ENCODE measurements around the gene HIBCH. TPM values are rescaled to one million over a fixed set of nuclear protein-coding genes. Genes with fewer than 3 reads are reported as not detected.
A peak's percentile ranks its signal among the peaks of the same experiment; 100 is the strongest.
"Not testable (repeated sequence)": the region's sequence is repeated elsewhere in the genome, so short reads cannot be mapped to it uniquely, and the experiment has no call there.

Gene HIBCH
- total RNA-seq, 2 experiments from 2014 or later, result 15.6 to 17.5 TPM

GRCh38 chr2:190313880-190314279, 5.7 kb downstream of the HIBCH start:
- POLR2A ChIA-PET, result no interaction called here
- DNase-seq (no peak), ATAC-seq (ENCODE audit: low read depth) (no peak)
- H3K27me3 Mint-ChIP-seq, result no peaks in the 10 kb centered on the region
- H3K4me1 Mint-ChIP-seq, result peaks cover 19% of the 10 kb centered on the region
- peaks cover 6% of the 10 kb centered on the region for H3K36me3 Mint-ChIP-seq
- H3K27ac Mint-ChIP-seq, result no peak overlapping the region
- no peak overlapping the region for H3K4me3 Mint-ChIP-seq
- no peaks in the 10 kb centered on the region for H3K9me3 Mint-ChIP-seq

- POLR2A ChIA-PET; H3K27ac Mint-ChIP-seq; DNase-seq; H3K36me3 Mint-ChIP-seq; H3K4me3 Mint-ChIP-seq; H3K27me3 Mint-ChIP-seq; H3K9me3 Mint-ChIP-seq; ATAC-seq (ENCODE audit: low read depth): not testable (repeated sequence)
- H3K4me1 Mint-ChIP-seq, result peaks cover 12% of the 10 kb centered on the region
These were observed 7.0 kb downstream of the HIBCH start for GRCh38 chr2:190312635-190313025.

GRCh38 chr2:190311893-190312634, 7.6 kb downstream of the HIBCH start:
- ATAC-seq (ENCODE audit: low read depth) (no peak), DNase-seq (no peak)
- Mint-ChIP-seq H3K36me3 (peaks cover 9% of the 10 kb centered on the region), H3K4me3 (no peak overlapping the region), H3K4me1 (peaks cover 7% of the 10 kb centered on the region), H3K27ac (no peak overlapping the region), H3K27me3 (no peaks in the 10 kb centered on the region), H3K9me3 (no peaks in the 10 kb centered on the region)
- POLR2A ChIA-PET, result no interaction called here

DNA sequence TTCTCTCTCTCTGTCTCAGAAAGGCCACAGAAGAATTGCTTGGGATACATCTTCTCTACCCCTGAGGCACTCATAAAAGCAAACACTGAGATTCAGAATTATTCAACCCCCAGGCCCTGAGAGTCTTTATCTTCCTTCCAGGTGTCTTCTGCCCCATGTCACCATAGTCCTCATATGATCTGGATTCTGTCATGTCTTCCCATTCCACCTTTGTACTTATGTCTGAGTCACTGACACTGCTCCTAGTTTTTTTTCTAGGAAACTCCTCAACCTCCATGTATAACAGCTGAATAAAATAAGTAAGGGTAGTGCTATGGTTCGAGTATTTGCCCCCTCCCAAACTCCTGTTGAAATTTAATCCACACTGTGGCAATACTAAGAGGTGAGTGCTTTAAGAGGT, 11.6 kb downstream of the HIBCH start:
- Mint-ChIP-seq H3K4me3 (no peak overlapping the region), H3K36me3 (peaks cover 11% of the 10 kb centered on the region), H3K4me1 (no peaks in the 10 kb centered on the region), H3K27ac (no peak overlapping the region), H3K27me3 (no peaks in the 10 kb centered on the region), H3K9me3 (no peaks in the 10 kb centered on the region)
- no peak for DNase-seq
- POLR2A ChIA-PET, result no interaction called here
- ATAC-seq (ENCODE audit: low read depth), result no peak

DNA sequence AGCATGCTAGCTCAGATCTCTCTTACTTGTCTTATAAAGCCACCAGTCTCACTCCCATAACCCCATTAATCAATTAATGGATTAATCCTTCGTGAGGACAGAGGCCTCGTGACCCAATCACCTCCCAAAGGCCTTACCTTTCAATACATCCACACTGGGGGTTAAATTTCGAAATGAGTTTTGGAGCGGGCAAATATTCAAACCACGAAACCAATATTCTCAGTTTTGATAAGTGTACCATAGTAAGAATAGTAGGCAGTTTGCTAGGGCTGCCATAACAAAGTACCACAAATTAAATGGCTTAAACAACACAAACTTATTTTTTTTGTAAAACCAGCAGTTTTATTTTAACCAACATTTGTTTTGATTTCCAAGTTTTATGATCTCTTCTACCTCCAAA, 15.2 kb downstream of the HIBCH start:
- Mint-ChIP-seq H3K4me1 (no peaks in the 10 kb centered on the region), H3K36me3 (peaks cover 32% of the 10 kb centered on the region)
- no peak for ATAC-seq (ENCODE audit: low read depth)

GRCh38 chr2:190303647-190304046, 16.0 kb downstream of the HIBCH start:
- peaks cover 34% of the 10 kb centered on the region for H3K36me3 Mint-ChIP-seq
- no peaks in the 10 kb centered on the region for H3K4me1 Mint-ChIP-seq
- ATAC-seq (ENCODE audit: low read depth), result no peak

More for the DNA sequence above, 15.2 kb downstream of the HIBCH start:
- POLR2A ChIA-PET, result no interaction called here
- no peak overlapping the region for H3K27ac Mint-ChIP-seq
- peaks cover 9% of the 10 kb centered on the region for H3K9me3 Mint-ChIP-seq
- DNase-seq, result no peak
- H3K27me3 Mint-ChIP-seq, result no peaks in the 10 kb centered on the region
- H3K4me3 Mint-ChIP-seq, result no peak overlapping the region

DNA sequence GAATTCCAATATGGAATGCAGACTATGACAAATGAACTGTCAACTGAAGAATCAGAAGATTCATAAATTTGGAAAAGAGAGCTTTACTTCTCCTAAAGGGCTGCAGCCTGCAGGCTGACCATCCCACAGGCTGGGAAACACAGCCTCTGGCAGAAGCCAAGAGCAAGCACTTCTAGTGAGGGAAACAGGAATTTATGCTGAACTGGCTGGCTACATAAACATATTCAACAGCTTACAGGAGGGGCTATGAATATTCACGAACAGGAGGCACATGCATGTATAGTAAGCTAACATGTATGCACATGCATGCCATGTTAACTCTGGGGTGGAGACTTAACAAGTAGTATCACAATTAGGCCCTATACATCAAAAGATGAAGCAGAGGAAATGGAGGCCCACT, 17.6 kb downstream of the HIBCH start:
- DNase-seq (no peak), ATAC-seq (ENCODE audit: low read depth) (no peak)
- POLR2A ChIA-PET, result no interaction called here
- Mint-ChIP-seq H3K4me1 (no peaks in the 10 kb centered on the region), H3K36me3 (peaks cover 38% of the 10 kb centered on the region), H3K9me3 (peaks cover 9% of the 10 kb centered on the region), H3K4me3 (no peak overlapping the region), H3K27me3 (no peaks in the 10 kb centered on the region), H3K27ac (no peak overlapping the region)

More at GRCh38 chr2:190303647-190304046, 16.0 kb downstream of the HIBCH start:
- Mint-ChIP-seq H3K27me3 (no peaks in the 10 kb centered on the region), H3K27ac (no peak overlapping the region), H3K9me3 (peaks cover 9% of the 10 kb centered on the region), H3K4me3 (no peak overlapping the region)
- POLR2A ChIA-PET, result no interaction called here
- no peak for DNase-seq

DNA sequence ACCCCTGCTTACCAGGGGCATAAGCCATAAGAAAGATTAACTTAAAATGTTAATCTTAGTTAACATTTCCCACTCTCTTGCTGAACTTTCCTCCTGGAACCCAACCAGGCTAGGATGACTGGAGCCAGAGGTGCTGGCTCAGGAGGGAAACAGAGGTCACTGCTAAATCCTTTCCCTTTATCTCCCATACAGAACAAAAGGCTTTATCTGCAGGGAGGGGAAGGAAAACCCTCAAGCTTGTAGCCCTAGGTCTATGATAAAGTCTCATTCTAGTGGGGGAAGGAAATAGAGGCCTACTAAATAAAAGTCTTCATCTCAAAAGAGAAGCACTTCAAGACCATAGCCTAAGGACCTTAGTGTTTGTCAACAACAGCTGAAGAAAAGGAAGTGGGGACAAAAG, 18.6 kb downstream of the HIBCH start:
- POLR2A ChIA-PET, result no interaction called here
- Mint-ChIP-seq H3K4me1 (no peaks in the 10 kb centered on the region), H3K9me3 (peaks cover 9% of the 10 kb centered on the region), H3K36me3 (peaks cover 36% of the 10 kb centered on the region), H3K27me3 (no peaks in the 10 kb centered on the region), H3K27ac (no peak overlapping the region), H3K4me3 (no peak overlapping the region)
- DNase-seq (no peak), ATAC-seq (ENCODE audit: low read depth) (no peak)

- H3K27me3 Mint-ChIP-seq; POLR2A ChIA-PET; ATAC-seq (ENCODE audit: low read depth); H3K27ac Mint-ChIP-seq; DNase-seq; H3K4me1 Mint-ChIP-seq; H3K4me3 Mint-ChIP-seq; H3K9me3 Mint-ChIP-seq: not testable (repeated sequence)
- H3K36me3 Mint-ChIP-seq, result peaks cover 36% of the 10 kb centered on the region
These were observed 21.7 kb downstream of the HIBCH start for GRCh38 chr2:190297880-190298279.

DNA sequence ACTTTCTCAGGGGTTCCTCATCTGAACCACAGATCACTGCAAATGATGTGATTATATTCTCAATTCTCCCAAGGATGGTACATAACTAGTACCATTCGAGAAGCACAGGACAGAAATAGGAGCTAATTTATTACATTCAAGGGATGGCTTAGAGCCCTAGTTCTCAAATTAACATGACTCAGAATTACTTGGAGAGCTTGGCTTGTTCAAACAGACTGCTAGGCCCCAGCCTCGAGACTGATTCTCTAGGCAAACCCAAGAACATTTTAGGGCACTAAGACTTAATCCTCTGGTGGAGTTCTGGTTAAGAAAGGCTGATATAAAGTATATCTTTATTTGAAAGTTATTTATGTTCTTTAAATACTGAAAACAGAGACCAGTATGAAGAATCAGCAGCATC, 35.8 kb downstream of the HIBCH start:
- DNase-seq (no peak), ATAC-seq (ENCODE audit: low read depth) (no peak)
- POLR2A ChIA-PET, result no interaction called here
- H3K27me3 Mint-ChIP-seq, result no peaks in the 10 kb centered on the region
- H3K4me3 Mint-ChIP-seq, result no peak overlapping the region
- H3K36me3 Mint-ChIP-seq, result peaks cover 26% of the 10 kb centered on the region
- H3K4me1 Mint-ChIP-seq, result no peaks in the 10 kb centered on the region
- H3K9me3 Mint-ChIP-seq, result no peaks in the 10 kb centered on the region
- H3K27ac Mint-ChIP-seq, result no peak overlapping the region

DNA sequence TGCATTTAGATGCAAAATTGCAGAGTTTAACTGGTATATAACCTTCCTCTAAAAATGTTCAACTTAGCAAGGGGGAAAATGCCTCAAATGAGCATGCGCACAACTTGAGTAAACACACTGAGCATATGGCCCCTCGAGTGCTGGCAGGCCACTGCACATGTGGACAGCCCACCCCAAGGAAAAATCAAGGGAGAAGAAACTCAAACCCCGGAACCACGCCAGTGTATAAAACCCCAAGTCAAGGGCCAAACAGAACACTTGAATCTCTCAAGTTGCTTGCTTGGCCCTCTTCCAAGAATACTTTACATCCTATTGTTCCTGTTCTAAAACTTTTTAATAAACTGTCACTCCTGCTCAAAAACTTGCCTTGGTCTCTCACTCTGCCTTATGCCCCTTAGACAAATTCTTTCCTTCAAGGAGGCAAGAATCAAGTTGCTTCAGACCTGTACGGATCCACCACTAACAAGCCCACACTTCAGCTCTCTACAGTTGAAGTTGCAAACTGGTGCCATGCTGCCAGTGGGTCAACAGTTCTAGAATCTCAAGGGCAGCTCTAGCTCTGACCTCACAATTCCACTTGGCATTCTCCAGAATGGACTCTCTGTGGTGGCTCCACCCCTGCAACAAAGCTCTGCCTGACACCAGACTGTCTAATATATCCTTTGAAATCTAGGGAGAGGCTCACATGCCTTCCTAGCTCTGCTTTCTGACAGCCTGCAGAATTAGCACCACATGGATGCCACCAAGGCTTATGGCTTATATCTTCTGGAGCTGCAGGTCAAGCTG, 38.9 kb downstream of the HIBCH start:
- Mint-ChIP-seq H3K27ac (no peak overlapping the region), H3K27me3 (no peaks in the 10 kb centered on the region), H3K36me3 (peaks cover 14% of the 10 kb centered on the region), H3K9me3 (no peaks in the 10 kb centered on the region), H3K4me1 (no peaks in the 10 kb centered on the region), H3K4me3 (no peak overlapping the region)
- ATAC-seq (ENCODE audit: low read depth) (no peak), DNase-seq (no peak)
- POLR2A ChIA-PET, result no interaction called here

- DNase-seq; H3K4me3 Mint-ChIP-seq; POLR2A ChIA-PET; H3K36me3 Mint-ChIP-seq; H3K27me3 Mint-ChIP-seq; ATAC-seq (ENCODE audit: low read depth); H3K4me1 Mint-ChIP-seq; H3K9me3 Mint-ChIP-seq: not testable (repeated sequence)
- peak overlapping the region; percentile 34 for H3K27ac Mint-ChIP-seq
These were observed 40.1 kb downstream of the HIBCH start for GRCh38 chr2:190279256-190280134.

- DNase-seq (no peak), ATAC-seq (ENCODE audit: low read depth) (no peak)
- peaks cover 7% of the 10 kb centered on the region for H3K36me3 Mint-ChIP-seq
- H3K4me3 Mint-ChIP-seq, result no peak overlapping the region
- POLR2A ChIA-PET, result no interaction called here
- H3K27me3 Mint-ChIP-seq, result no peaks in the 10 kb centered on the region
- H3K27ac Mint-ChIP-seq, result no peak overlapping the region
- H3K4me1 Mint-ChIP-seq, result no peaks in the 10 kb centered on the region
- H3K9me3 Mint-ChIP-seq, result no peaks in the 10 kb centered on the region
These were observed 42.2 kb downstream of the HIBCH start for GRCh38 chr2:190277234-190278112.

Data from activated naive CD8-positive, alpha-beta T cell treated with anti-CD3 and anti-CD28 coated beads, Interleukin-2, amount 10 ng/mL, durations not matched to agents 7 days and 5 days (primary cell).